H1 (cell line): Measurements from ENCODE around the gene GIPC2. TPM values are rescaled to one million over a fixed set of nuclear protein-coding genes. Genes with fewer than 3 reads are reported as not detected.

Source experiments
- CTCF ChIA-PET: fragments of 300-600 bp; sonication (Branson Sonifier 250); formaldehyde crosslinking; loops from one replicate; lab custom pipeline; 2021; ENCODE audit not compliant: partially characterized antibody; lab: Charles Lee
- POLR2A ChIA-PET: fragments of 300-600 bp; sonication (Branson Sonifier 250); formaldehyde crosslinking; loops from one replicate; lab custom pipeline; 2021; ENCODE audit warnings: inconsistent platforms; ENCODE audit not compliant: partially characterized antibody; lab: Charles Lee
- DNase-seq, 2 experiments: peaks; one replicate each; pipeline versions ENCODE4 v3.0.0 to v3.0.0-alpha.2; 2010 to 2022; ENCODE audit warnings: low spot score in 2 of 2, low read depth in 1 of 2, mixed read lengths in 1 of 2
- FAIRE-seq: peaks from 2 replicates; lab custom pipeline; 2011; peaks lifted over from hg19 to GRCh38; lab: Jason Lieb, UNC
- H2AFZ ChIP-seq: 2 replicates; pipeline ENCODE4 v1.8.1; 2012; ENCODE audit warnings: low read length, inconsistent platforms
- H2AK5ac ChIP-seq: 2 replicates; pipeline ENCODE4 v1.6.1; 2013; ENCODE audit warnings: low read depth, low read length
- H2BK120ac ChIP-seq: replicated peaks from 2 replicates; pipeline ENCODE3; 2013; ENCODE audit warnings: low read depth, low read length, inconsistent platforms
- H2BK12ac ChIP-seq: 2 replicates; pipeline ENCODE4 v1.6.1; 2013; ENCODE audit warnings: low read depth, low read length
- H2BK15ac ChIP-seq: 2 replicates; pipeline ENCODE4 v1.6.1; 2013; ENCODE audit warnings: low read length
- H2BK20ac ChIP-seq: 2 replicates; pipeline ENCODE4 v1.6.1; 2013; ENCODE audit warnings: low read length
- H2BK5ac ChIP-seq: 2 replicates; pipeline ENCODE4 v1.6.1; 2013; ENCODE audit warnings: low read depth, low read length
- H3K14ac ChIP-seq: 2 replicates; pipeline ENCODE4 v1.6.1; 2013; ENCODE audit warnings: inconsistent platforms; ENCODE audit not compliant: insufficient read length
- H3K18ac ChIP-seq: 2 replicates; pipeline ENCODE4 v1.6.1; 2013; ENCODE audit warnings: low read length; ENCODE audit errors: extremely low read depth
- H3K23ac ChIP-seq: 2 replicates; pipeline ENCODE4 v1.6.1; 2013; ENCODE audit warnings: inconsistent platforms; ENCODE audit not compliant: insufficient read length
- H3K23me2 ChIP-seq: 2 replicates; pipeline ENCODE4 v1.6.1; 2013; ENCODE audit warnings: low read depth, low read length
- H3K27ac ChIP-seq: 2 replicates; pipeline ENCODE4 v1.6.1; 2011; ENCODE audit warnings: low read depth, low read length, inconsistent platforms
- H3K27me3 ChIP-seq, 4 experiments: replicated peaks in 1 of 4; 1 replicate in 1 of 4; 2 replicates in 3 of 4; pipeline versions ENCODE4 v1.6.1 to v1.8.1; 2011 to 2013; ENCODE audit warnings: low read length in 3 of 4, mild to moderate bottlenecking in 3 of 4, inconsistent platforms in 2 of 4, mixed read lengths in 2 of 4, moderate library complexity in 1 of 4; ENCODE audit not compliant: control insufficient read depth in 3 of 4, insufficient read depth in 3 of 4; ENCODE audit errors: extremely low read depth in 1 of 4
- H3K36me3 ChIP-seq, 4 experiments: 2 replicates each; pipeline versions ENCODE4 v1.6.1 to v1.8.1; 2011 to 2013; ENCODE audit warnings: mild to moderate bottlenecking in 4 of 4, low read length in 3 of 4, moderate library complexity in 2 of 4, control low read depth in 1 of 4, inconsistent platforms in 1 of 4; ENCODE audit not compliant: insufficient read depth in 4 of 4, control insufficient read depth in 2 of 4
- H3K4ac ChIP-seq: replicated peaks from 2 replicates; pipeline ENCODE3; 2013; ENCODE audit warnings: low read length, low read depth, mixed read lengths, inconsistent platforms; ENCODE audit not compliant: insufficient read length
- H3K4me1 ChIP-seq, 4 experiments: replicated peaks in 1 of 4; 1 replicate in 1 of 4; 2 replicates in 3 of 4; pipeline versions ENCODE4 v1.6.1 to v1.8.1; 2011 to 2013; ENCODE audit warnings: low read length in 3 of 4, inconsistent platforms in 2 of 4, mixed read lengths in 1 of 4; ENCODE audit not compliant: insufficient read depth in 4 of 4, control insufficient read depth in 3 of 4
- H3K4me2 ChIP-seq, 2 experiments: 2 replicates each; pipeline versions ENCODE4 v1.6.1 to v1.8.1; 2011 to 2013; ENCODE audit warnings: low read depth in 2 of 2, low read length in 2 of 2, control low read depth in 1 of 2, inconsistent platforms in 1 of 2, mild to moderate bottlenecking in 1 of 2; ENCODE audit not compliant: insufficient read depth in 1 of 2
- H3K4me3 ChIP-seq, 4 experiments: fragments of 200-600, 300-600 bp in 1 of 4; sonication (generic), shearing (Covaris generic), sonication (Bioruptor Twin) in 1 of 4; 2 replicates each; pipeline versions ENCODE4 v1.5.1 to v1.8.1; 2011 to 2016; ENCODE audit warnings: low read length in 4 of 4, low read depth in 3 of 4, control low read depth in 2 of 4, inconsistent platforms in 2 of 4, mild to moderate bottlenecking in 2 of 4, mixed read lengths in 1 of 4, moderate library complexity in 1 of 4; ENCODE audit not compliant: insufficient read depth in 2 of 4; ENCODE audit errors: extremely low read depth in 1 of 4
- H3K56ac ChIP-seq: replicated peaks from 2 replicates; pipeline ENCODE3; 2013; ENCODE audit warnings: low read depth, mild to moderate bottlenecking, mixed read lengths, low read length, inconsistent platforms; ENCODE audit not compliant: insufficient read length
- H3K79me1 ChIP-seq: 2 replicates; pipeline ENCODE4 v1.6.1; 2013; ENCODE audit warnings: low read depth, low read length, control low read depth
- H3K79me2 ChIP-seq, 2 experiments: 2 replicates each; pipeline versions ENCODE4 v1.6.1 to v1.8.1; 2012 to 2013; ENCODE audit warnings: low read length in 2 of 2, mild to moderate bottlenecking in 2 of 2, inconsistent platforms in 1 of 2; ENCODE audit not compliant: insufficient read depth in 2 of 2, control insufficient read depth in 1 of 2
- H3K9ac ChIP-seq, 4 experiments: replicated peaks in 1 of 4; 1 replicate in 1 of 4; 2 replicates in 3 of 4; pipeline versions ENCODE4 v1.6.1 to v1.8.1; 2011 to 2013; ENCODE audit warnings: low read depth in 3 of 4, low read length in 3 of 4, control low read depth in 2 of 4, mild to moderate bottlenecking in 2 of 4, moderate library complexity in 2 of 4, inconsistent platforms in 1 of 4; ENCODE audit errors: extremely low read depth in 1 of 4
- H3K9me3 ChIP-seq, 2 experiments: 2 replicates each; pipeline versions ENCODE4 v1.6.1 to v1.8.1; 2012 to 2013; ENCODE audit warnings: mild to moderate bottlenecking in 2 of 2, moderate library complexity in 2 of 2, control low read depth in 1 of 2, inconsistent platforms in 1 of 2, low read depth in 1 of 2, low read length in 1 of 2, mixed read lengths in 1 of 2; ENCODE audit not compliant: insufficient read depth in 2 of 2
- H4K20me1 ChIP-seq, 2 experiments: replicated peaks in 1 of 2; 2 replicates each; pipeline versions ENCODE3 to v1.8.1; 2011 to 2013; ENCODE audit warnings: inconsistent platforms in 2 of 2, low read length in 2 of 2, mild to moderate bottlenecking in 1 of 2; ENCODE audit not compliant: insufficient read depth in 2 of 2, control insufficient read depth in 1 of 2
- H4K5ac ChIP-seq: 2 replicates; pipeline ENCODE4 v1.6.1; 2013; ENCODE audit warnings: low read length, low read depth, mixed read lengths, inconsistent platforms; ENCODE audit not compliant: insufficient read length
- H4K8ac ChIP-seq: 2 replicates; pipeline ENCODE4 v1.8.0; 2013; ENCODE audit warnings: mild to moderate bottlenecking, moderate library complexity, low read length, inconsistent platforms; ENCODE audit not compliant: insufficient read depth; ENCODE audit errors: extremely low read depth
- H4K91ac ChIP-seq: replicated peaks from 2 replicates; pipeline ENCODE3; 2013; ENCODE audit warnings: low read length, mixed read lengths, inconsistent platforms; ENCODE audit not compliant: insufficient read length
- WGBS, 2 experiments: shearing (Covaris generic) in 1 of 2; methylation state at CpG; one replicate each; pipeline versions ENCODE4 v1.1.6 to v1.1.7; 2013 to 2015; ENCODE audit warnings: low lambda C conversion rate in 2 of 2, mixed read lengths in 2 of 2, inconsistent platforms in 1 of 2, low coverage in 1 of 2, missing lambda C conversion rate in 1 of 2; ENCODE audit not compliant: insufficient replicate concordance in 2 of 2, insufficient coverage in 1 of 2, insufficient read length in 1 of 2; ENCODE audit errors: extremely low coverage in 1 of 2, missing lambda C conversion rate in 1 of 2; 5-methylcytosine and 5-hydroxymethylcytosine counted together
- polyA plus RNA-seq, 7 experiments: library from polyadenylated mRNA; depleted of rRNA in 3 of 7; stranded (reverse) in 5 of 7; unstranded in 2 of 7; fragments of >200 nt in 5 of 7; fragments of 200-250 nt in 2 of 7; gene quantifications; 1 replicate in 5 of 7; 2 replicates in 1 of 7; 4 replicates in 1 of 7; pipeline versions ENCODE4 v1.2.1 to v1.2.3, GENCODE V29; 2011 to 2013; ENCODE audit warnings: missing spikeins in 2 of 7, mixed read lengths in 2 of 7
- total RNA-seq: library from RNA; stranded (reverse); fragmentation: NEBNext Ultra II Directional; extraction: Animal tissue kit (Norgen Biotek cat#: 25700); gene quantifications from 2 replicates; pipeline ENCODE4 v1.2.1, GENCODE V29; 2021

The GIPC2 gene
- total and polyA plus RNA-seq, 2 of the 8 experiments (the other 6 are each of a cell fraction or from before 2014, with no cell fraction given), result 0.29 to 0.69 TPM

DNA sequence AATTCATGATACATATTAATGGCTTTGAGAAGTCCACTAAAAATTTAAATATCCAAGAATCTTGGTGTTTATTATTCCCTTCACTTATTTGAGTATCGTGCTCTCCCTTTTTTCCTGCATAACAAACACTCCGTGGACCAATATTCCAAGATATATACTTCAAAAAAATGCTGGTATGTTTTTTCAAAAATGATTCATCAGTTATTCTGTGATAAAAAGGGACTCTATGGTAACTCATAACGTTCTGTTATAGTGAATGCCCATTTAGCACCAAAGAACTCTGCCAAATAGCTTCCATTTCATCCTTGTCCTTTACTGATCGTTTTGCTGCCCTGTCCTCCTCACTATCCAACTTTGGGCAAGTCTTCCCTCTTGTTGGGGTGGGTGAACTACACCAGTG is 12.9 kb downstream of the GIPC2 start:
- no peak overlapping the region for H2BK5ac ChIP-seq
- 84% methylated on average over 4 of the region's 4 CpGs; no CpG with 5 or more reads in 1 of the 2 experiments for WGBS, 2 experiments

More for the DNA sequence above, 12.9 kb downstream of the GIPC2 start:
- no peak overlapping the region for H2BK15ac ChIP-seq
- no peaks in the 10 kb centered on the region for H3K27me3 ChIP-seq
- H3K23ac ChIP-seq, result no peak overlapping the region
- H3K36me3 ChIP-seq, result no peaks in the 10 kb centered on the region
- no peak overlapping the region for H2BK20ac ChIP-seq
- no peak overlapping the region for H3K4ac ChIP-seq
- no peak overlapping the region for H3K56ac ChIP-seq
- H3K23me2 ChIP-seq, result no peaks in the 10 kb centered on the region
- H2AK5ac ChIP-seq, result no peak overlapping the region
- no peak overlapping the region for H4K5ac ChIP-seq
- no peak overlapping the region for H2BK120ac ChIP-seq
- H3K4me2 ChIP-seq, result no peak overlapping the region
- no peak overlapping the region for H2BK12ac ChIP-seq
- no peaks in the 10 kb centered on the region for H3K9me3 ChIP-seq
- no peak overlapping the region for H3K4me3 ChIP-seq
- H2AFZ ChIP-seq, result no peak overlapping the region
- H4K8ac ChIP-seq, result no peak overlapping the region
- no peak overlapping the region for H3K18ac ChIP-seq
- no peak overlapping the region for H3K27ac ChIP-seq
- no peaks in the 10 kb centered on the region for H3K79me1 ChIP-seq
- no peak for DNase-seq
- no peak overlapping the region for H4K91ac ChIP-seq
- CTCF ChIA-PET, result interaction anchor here (1.0 to 1.8 kb wide), 2 partner anchors 10 to 43 kb away, joined by 3 to 6 read pairs; no protein-coding TSS in a partner anchor
- FAIRE-seq, result no peak
- no peaks in the 10 kb centered on the region for H3K4me1 ChIP-seq
- H3K14ac ChIP-seq, result no peak overlapping the region
- H3K9ac ChIP-seq, result no peak overlapping the region
- POLR2A ChIA-PET, result interaction anchor here (1.4 to 3.0 kb wide), 3 partner anchors 9 to 81 kb away, joined by 4 to 11 read pairs (median 5); partner anchors contain the start of genes DNAJB4 and FUBP1
- H3K79me2 ChIP-seq, result no peaks in the 10 kb centered on the region
- H4K20me1 ChIP-seq, result no peaks in the 10 kb centered on the region
